Measurements from ENCODE around the gene CCL14.

CCL14 gene

DNA sequence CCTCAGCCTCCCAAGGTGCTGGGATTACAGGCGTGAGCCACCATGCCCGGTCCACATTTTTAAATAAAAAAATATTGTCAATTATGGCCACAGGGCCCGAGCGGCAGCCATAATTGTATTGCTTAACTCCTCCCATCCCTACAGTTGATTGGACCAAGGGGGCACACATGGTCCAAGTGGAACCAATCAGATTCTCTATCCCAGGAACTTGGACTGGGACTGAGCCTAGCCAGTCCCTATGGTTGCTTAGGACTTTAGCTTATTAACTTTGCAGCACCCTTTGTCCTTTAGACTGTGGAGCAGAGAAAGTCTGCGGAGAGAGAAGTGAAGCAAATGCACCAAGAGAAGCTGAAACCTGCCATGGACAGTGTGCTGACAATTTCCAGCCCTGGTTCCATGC is 50.5 kb downstream of the CCL14 start:
- DNase-seq: no peak

DNA sequence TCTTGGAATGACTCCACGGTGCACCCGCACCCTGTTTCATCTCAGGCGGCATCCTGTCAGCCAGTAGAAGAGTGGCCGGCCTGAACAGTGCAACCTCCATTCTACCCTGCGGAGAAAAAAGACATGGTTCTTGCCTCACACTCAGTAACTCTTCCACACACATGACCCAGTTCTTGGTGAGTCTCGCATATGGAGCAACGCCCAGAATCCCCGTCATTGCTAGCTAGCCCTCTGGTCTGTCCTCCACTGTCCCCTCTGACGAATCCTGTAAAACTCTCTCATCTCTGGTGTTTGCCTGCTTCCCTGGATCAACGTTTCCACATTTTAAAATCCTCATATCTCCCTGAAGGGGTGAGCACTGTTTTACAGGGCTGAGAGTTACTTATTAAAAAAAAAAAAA is 51.8 kb downstream of the CCL14 start:
- DNase-seq: no peak

Data from CD4-positive, alpha-beta T cell treated with Interleukin-21 for 1 hour (primary cell).